ENCODE data around the gene BPIFA1.

- TF ChIP-seq, protein P1, sequence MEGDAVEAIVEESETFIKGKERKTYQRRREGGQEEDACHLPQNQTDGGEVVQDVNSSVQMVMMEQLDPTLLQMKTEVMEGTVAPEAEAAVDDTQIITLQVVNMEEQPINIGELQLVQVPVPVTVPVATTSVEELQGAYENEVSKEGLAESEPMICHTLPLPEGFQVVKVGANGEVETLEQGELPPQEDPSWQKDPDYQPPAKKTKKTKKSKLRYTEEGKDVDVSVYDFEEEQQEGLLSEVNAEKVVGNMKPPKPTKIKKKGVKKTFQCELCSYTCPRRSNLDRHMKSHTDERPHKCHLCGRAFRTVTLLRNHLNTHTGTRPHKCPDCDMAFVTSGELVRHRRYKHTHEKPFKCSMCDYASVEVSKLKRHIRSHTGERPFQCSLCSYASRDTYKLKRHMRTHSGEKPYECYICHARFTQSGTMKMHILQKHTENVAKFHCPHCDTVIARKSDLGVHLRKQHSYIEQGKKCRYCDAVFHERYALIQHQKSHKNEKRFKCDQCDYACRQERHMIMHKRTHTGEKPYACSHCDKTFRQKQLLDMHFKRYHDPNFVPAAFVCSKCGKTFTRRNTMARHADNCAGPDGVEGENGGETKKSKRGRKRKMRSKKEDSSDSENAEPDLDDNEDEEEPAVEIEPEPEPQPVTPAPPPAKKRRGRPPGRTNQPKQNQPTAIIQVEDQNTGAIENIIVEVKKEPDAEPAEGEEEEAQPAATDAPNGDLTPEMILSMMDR (conservative IDR thresholded peaks at IDR 0.05; ENCODE audit: low read depth, low read length) = no peak
- no peak for TF ChIP-seq EZH2phosphoT487 (IDR thresholded peaks at IDR 0.05; ENCODE audit: borderline replicate concordance, low read length)
Measured at GRCh38 chr20:33291416-33291815, 55.6 kb downstream of the BPIFA1 start.

Measured in PC-3 (cell line).